KOPT-K1 (cell line): ENCODE results near the gene GABRB1.

Experiments used
- H3K27ac ChIP-seq: fragments of 200-600 bp; sonication (generic); 2 replicates; pipeline ENCODE4 v1.5.1; 2016; ENCODE audit warnings: antibody characterized with exemption, mild to moderate bottlenecking, low read depth, low read length; ENCODE audit not compliant: poor library complexity, severe bottlenecking
- H3K36me3 ChIP-seq: fragments of 200-600 bp; sonication (generic); 2 replicates; pipeline ENCODE4 v1.5.1; 2017; ENCODE audit warnings: antibody characterized with exemption, mild to moderate bottlenecking, low read length, moderate library complexity; ENCODE audit not compliant: insufficient read depth
- H3K9me3 ChIP-seq: fragments of 200-600 bp; sonication (generic); 2 replicates; pipeline ENCODE4 v1.5.1; 2017; ENCODE audit warnings: antibody characterized with exemption, low read length, mild to moderate bottlenecking; ENCODE audit not compliant: insufficient read depth, poor library complexity, severe bottlenecking

The GABRB1 gene

DNA sequence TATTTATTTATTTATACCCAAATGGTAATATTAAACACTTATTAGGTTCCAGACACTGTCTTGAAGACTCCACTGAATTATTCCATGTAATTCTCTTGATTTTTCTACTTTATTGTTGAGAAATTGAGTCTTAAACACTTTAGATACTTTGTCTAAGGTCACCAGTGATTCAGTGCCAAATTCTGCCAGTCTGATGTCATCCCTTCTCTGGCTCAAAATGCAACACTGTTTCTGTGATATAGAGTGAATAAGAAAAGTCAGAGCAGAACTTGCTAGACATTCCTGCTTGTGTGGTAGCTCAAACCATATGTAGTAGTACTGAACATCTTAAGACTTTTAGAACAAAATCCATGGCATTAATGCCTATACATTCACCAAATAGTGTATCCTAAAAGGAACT is 164.3 kb downstream of the GABRB1 start:
- Histone ChIP-seq H3K27ac (no peak overlapping the region), H3K9me3 (no peaks in the 10 kb centered on the region), H3K36me3 (no peaks in the 10 kb centered on the region)

DNA sequence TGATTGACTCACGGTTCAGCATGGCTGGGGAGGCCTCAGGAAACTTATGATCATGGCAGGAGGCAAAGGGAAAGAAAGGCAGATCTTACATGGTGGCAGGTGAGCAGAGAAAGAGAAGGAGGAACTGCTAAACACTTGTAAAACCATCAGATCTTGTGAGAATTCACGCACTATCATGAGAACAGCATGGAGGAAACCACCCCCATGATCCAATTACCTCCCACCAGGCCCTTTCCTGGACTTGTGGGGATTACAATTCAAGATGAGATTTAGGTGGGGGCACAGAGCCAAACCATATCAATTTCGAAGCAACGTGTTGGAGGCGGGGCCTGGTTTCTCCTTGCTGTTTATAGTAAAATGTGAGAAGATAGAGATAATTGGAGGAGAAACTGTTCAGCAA is 167.4 kb downstream of the GABRB1 start:
- H3K9me3 ChIP-seq: no peaks in the 10 kb centered on the region
- H3K36me3 ChIP-seq: no peaks in the 10 kb centered on the region
- no peak overlapping the region for H3K27ac ChIP-seq

DNA sequence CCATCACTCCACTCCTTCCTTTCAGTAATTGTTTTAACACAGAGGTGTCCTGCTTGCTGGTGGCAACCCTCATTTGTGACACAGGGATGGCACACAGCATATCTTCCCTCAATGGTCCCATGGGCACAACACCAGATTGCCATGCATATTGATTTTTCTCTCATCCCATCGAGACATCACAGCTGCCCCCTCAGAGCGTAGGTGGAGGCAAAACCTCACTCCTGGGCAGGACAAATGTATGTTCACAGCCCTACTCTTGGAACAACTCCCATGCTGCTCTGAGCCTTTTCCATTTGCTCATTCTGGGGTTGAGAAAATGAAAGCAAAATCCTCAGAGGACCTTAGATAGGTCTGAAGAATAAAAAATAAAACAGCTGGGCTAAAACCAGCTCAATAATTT is 172.2 kb downstream of the GABRB1 start:
- Histone ChIP-seq H3K9me3 (no peaks in the 10 kb centered on the region), H3K27ac (no peak overlapping the region), H3K36me3 (no peaks in the 10 kb centered on the region)

DNA sequence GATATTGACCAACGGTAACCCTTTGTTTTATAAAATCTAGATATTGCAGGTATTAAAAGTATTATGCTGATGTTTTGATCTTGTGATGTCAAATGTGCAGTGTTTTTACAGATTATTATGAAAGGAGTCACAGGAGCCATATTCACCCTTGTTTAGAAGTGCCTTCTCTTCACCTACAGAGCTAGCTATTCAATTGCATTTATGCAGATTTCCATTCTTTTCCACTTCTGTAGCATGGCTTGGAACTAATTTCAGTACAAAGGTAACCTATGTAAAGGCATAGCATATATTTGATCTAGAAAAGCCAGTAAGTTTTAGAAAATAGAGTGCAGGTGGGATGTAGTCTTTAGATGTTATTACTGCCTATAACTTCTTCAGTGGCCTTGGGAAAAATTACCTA is 176.2 kb downstream of the GABRB1 start:
- no peak overlapping the region for H3K27ac ChIP-seq
- no peaks in the 10 kb centered on the region for H3K9me3 ChIP-seq
- H3K36me3 ChIP-seq: no peaks in the 10 kb centered on the region

DNA sequence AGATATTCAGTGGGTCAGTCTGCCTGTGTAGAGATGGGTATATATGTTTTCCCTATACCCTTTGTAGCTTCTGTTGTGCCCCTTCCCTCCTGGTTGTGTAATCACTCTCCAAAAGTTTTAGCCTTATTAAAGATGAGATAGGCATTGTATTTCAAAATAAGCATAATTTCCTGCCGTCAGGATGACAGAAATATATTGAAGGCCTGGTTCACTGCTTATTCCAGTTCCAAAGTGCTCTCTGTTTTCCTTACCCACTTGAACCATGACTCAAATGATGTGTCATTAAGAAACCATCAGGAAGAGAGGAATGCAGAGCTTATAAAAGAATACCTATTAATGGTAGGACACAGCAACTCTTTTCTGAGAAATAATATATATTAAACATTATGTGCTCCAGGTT is 178.5 kb downstream of the GABRB1 start:
- H3K36me3 ChIP-seq: no peaks in the 10 kb centered on the region
- no peaks in the 10 kb centered on the region for H3K9me3 ChIP-seq
- no peak overlapping the region for H3K27ac ChIP-seq

DNA sequence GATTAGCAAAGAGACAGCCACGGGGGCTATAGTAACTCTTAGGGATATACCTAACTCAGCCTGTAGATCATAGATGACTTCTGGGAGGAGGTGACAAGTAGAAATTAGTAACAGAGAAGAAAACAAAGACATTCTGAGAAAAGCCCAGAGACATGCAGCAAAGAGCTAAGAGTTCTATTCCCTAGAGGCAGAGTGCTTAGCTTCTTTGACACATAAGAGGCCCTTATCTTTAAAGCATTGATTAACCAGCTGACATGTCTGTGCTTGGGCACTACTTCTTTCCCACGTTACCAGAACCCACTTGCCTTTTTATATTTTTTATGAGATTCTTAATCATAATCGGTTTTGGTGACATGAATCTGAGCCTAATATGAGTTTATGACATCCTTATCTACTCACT is 179.5 kb downstream of the GABRB1 start:
- Histone ChIP-seq H3K36me3 (no peaks in the 10 kb centered on the region), H3K9me3 (no peaks in the 10 kb centered on the region), H3K27ac (no peak overlapping the region)

DNA sequence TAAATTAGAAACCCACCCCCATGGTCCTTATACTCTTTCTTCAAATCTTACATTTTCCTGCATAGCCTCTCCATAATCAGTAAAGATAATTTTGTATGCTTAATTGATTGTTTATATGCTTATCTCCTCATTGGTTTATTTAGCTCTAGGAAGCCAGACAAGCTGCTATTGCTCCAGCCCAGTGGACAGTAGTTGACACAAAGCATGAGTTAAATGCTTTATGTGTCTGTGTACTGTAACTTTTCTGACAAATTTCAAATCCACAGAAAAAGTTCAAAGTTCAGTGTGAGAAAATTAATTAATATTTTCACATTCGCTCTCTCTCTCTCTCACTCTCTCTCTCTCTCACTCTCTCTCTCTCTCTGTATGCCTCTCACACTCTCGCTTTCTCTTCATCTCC is 181.7 kb downstream of the GABRB1 start:
- no peak overlapping the region for H3K27ac ChIP-seq
- H3K9me3 ChIP-seq: no peaks in the 10 kb centered on the region
- no peaks in the 10 kb centered on the region for H3K36me3 ChIP-seq

DNA sequence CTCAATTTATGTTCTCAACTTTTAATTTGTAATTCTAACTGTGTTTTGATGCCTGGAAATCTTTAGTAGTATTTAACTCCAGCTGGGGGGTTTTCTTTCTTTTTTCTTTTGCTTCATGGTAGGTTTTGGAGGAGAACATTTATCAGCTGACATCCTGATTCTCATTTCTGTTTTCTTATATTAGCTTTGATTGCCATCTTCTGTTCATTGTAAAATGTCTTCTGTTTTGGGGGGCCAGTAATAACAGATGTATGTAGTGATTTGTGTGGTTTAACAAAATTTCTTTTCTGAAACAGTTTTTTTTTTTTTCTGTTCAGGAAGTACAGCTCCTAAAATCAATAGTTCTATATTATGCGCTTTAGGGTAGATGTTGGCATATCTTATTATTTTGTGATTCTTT is 182.2 kb downstream of the GABRB1 start:
- Histone ChIP-seq H3K9me3 (no peaks in the 10 kb centered on the region), H3K27ac (no peak overlapping the region), H3K36me3 (no peaks in the 10 kb centered on the region)

DNA sequence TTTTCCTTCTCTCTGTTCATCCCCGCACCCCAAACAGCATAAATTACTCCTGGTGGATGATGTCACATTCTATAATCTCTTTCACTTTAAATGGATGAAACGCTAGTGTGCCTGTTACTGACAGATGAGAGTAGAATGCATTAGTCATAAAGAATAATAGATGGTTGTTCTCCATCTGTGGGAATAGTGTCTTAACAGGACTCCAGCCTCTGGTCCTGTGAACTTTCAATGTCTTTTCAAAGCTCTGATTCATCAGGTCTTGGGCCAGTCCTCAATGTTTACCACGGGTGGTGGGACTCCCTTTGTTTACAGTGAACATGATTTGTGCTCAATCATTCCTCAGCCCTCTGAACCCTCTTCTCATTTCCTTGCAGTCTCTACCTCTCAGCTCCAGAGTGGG is 182.6 kb downstream of the GABRB1 start:
- no peaks in the 10 kb centered on the region for H3K9me3 ChIP-seq
- H3K36me3 ChIP-seq: no peaks in the 10 kb centered on the region
- no peak overlapping the region for H3K27ac ChIP-seq

DNA sequence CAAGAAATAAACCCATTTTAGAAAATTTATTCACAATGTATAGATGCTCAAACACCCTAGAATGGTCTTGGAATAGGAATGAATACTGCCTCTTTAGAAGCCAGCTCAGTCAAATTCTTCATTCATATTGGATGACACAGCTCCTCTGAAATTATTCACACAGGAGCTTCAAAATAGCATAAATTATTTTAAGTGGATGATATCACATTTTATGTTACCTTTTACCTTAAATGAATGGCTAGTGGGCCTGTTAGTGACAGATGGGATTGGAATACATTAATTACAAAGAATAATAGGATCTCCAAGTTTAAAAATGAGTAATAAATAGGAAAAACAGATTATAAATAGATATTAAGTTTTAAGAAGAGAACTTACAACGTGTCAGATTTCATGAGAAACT is 184.4 kb downstream of the GABRB1 start:
- no peaks in the 10 kb centered on the region for H3K36me3 ChIP-seq
- H3K27ac ChIP-seq: no peak overlapping the region
- no peaks in the 10 kb centered on the region for H3K9me3 ChIP-seq

DNA sequence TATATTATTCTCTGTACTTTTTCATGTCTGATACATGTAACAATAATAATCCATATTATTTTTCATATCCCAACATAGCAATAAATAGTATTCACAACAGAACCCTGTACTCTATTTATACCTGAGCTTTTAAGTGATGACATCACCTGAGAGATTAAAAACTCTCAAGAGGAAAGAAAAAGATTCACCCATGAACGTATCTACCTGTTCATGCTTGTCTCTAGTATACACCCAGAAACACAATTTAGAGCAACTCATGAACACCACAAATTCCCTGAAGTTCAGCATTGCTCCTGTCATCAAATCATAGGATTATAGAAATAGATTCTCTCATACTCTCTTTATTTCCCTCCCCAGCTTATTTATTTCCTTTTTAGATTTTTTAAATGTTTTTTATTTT is 185.9 kb downstream of the GABRB1 start:
- Histone ChIP-seq H3K9me3 (no peaks in the 10 kb centered on the region), H3K27ac (no peak overlapping the region), H3K36me3 (no peaks in the 10 kb centered on the region)

DNA sequence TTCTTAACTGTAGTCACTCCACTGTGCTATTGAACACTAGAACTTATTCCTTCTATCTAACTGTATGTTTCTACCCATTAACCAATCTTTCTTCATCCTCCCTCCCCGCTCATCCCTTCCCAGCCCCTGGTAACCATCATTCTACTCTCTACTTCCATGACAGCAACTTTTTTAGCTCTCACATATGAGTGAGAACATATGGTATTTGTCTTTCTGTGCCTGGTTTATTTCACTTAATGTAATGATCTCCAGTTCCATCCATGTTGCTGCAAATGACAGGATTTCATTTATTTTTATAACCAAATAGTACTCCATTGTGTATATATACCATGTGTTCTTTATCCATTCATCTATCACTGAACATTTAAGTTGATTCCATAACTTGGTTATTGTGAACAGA is 186.5 kb downstream of the GABRB1 start:
- no peaks in the 10 kb centered on the region for H3K36me3 ChIP-seq
- no peak overlapping the region for H3K27ac ChIP-seq
- H3K9me3 ChIP-seq: no peaks in the 10 kb centered on the region

DNA sequence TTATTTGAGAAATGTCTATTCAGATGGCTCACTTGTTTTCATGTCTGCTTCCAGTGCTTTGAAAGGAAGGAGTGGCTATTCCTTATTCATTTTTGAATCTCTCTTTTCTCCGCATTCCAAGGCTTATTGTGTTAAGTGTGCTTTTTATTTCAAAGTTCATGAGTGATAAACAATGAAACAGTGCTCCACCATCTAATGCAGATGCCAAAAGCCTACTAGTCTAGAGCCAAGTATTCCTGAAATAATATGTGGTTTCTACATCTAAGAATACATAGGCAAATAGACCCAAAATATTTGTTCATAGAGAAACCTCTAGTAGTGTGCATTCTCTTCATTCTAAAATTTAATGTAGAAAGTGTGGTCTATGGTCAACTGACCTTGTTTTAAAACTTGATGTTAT is 187.3 kb downstream of the GABRB1 start:
- H3K36me3 ChIP-seq: no peaks in the 10 kb centered on the region
- H3K27ac ChIP-seq: no peak overlapping the region
- no peaks in the 10 kb centered on the region for H3K9me3 ChIP-seq

DNA sequence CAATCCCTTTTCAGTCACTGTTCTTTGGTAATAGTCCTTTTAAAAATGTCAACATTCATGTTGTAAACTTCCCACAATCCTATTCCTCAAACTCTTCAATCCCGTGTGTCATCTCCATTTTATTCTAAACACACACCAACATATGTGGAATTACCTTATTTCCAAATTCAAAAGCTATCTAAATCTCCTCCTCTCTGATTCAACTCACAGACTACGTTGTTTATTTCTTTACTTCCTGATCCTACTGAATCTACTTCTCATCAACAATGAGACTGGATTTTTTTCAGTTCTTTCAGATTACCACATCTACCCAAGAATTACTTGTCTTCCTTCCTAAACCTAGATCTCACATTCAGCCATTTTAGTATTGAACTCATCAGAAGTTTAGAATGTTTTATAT is 188.2 kb downstream of the GABRB1 start:
- Histone ChIP-seq H3K36me3 (no peaks in the 10 kb centered on the region), H3K27ac (no peak overlapping the region), H3K9me3 (no peaks in the 10 kb centered on the region)

DNA sequence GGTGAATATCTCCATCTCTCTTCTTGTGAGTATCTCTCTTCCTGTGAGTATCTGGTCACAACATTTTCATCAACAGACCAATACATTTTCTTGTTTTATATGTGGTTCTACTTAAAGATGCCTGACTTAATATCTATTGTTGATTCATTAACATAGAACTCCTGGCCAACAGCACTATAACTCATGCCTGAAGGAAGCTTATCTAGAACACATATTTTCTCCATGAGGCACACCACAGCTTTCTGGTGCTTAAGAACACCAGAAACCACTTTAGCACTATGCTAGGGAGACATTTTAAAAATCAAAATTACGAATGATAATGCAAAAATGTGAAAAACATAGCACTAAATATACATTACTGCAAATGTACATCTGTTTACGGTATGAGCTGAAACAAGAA is 190.4 kb downstream of the GABRB1 start:
- no peaks in the 10 kb centered on the region for H3K9me3 ChIP-seq
- no peak overlapping the region for H3K27ac ChIP-seq

DNA sequence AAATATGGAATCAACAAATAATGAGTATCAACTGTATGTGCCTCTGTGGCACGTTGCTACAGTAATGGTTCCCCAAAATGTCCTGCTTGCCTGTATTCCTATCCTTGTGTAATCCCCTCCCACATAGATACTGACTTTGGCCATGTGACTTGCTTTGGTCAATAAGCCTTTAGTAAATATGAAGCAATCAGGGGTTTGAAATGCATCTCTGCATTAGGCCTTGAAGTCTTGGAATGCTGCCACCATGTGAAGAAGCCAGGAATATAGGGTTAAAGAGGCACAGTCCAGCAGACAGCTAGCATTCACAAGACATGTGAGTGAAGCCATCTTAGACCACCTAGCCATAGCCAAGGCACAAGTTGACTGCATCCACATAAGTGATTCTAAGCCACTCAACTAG is 190.9 kb downstream of the GABRB1 start:
- H3K9me3 ChIP-seq: no peaks in the 10 kb centered on the region
- H3K36me3 ChIP-seq: no peaks in the 10 kb centered on the region
- no peak overlapping the region for H3K27ac ChIP-seq

More for the DNA sequence above, 190.4 kb downstream of the GABRB1 start:
- no peaks in the 10 kb centered on the region for H3K36me3 ChIP-seq

DNA sequence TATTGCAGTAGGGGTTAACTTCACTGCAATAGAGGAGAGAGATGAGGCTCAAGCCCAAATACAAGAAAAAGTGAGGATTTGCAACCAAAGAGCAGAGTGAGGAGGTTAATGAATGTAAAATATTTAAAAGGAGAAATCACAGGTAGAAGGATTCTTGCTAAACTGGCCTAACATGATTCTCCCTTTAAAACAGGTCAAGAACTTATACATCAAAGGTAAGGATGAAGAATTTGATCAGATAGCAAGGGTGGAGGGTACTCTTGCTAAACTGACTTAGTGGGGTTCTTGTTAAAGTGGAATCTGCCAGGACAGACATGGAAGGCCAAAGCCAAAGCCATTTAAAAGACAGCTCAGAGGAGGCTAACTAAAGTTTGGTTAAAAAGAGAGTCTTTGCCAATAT is 193.0 kb downstream of the GABRB1 start:
- no peaks in the 10 kb centered on the region for H3K36me3 ChIP-seq
- H3K9me3 ChIP-seq: no peaks in the 10 kb centered on the region

More for the DNA sequence above, 193.0 kb downstream of the GABRB1 start:
- no peak overlapping the region for H3K27ac ChIP-seq
